ENCODE data around the gene SCUBE3. TPM values are rescaled to one million over a fixed set of nuclear protein-coding genes. Genes with fewer than 3 reads are reported as not detected.

Gene SCUBE3
- total and polyA plus RNA-seq, 2 of the 13 experiments (the other 11 are each of a cell fraction or from before 2014, with no cell fraction given), result not detected

DNA sequence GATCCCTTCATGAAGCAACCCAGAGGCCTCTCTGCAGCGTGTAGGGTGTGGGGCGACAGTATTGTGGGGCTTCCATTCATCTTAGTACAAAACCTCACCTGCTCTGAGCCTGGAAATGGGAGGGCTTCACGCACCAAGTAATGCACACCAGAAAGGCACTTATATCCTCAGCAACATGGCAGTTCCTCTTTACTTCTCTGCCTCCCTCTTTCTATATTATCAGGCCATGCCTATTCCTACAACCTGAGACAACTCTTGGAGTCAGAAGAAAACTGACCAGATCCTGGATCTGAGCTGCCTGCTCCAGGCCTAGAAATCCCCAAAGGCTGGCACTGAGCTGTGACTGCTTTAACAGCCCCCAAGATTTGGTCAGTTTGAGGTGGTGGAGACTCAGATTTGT is 38.2 kb downstream of the SCUBE3 start (continued):
- TF ChIP-seq, protein P1, sequence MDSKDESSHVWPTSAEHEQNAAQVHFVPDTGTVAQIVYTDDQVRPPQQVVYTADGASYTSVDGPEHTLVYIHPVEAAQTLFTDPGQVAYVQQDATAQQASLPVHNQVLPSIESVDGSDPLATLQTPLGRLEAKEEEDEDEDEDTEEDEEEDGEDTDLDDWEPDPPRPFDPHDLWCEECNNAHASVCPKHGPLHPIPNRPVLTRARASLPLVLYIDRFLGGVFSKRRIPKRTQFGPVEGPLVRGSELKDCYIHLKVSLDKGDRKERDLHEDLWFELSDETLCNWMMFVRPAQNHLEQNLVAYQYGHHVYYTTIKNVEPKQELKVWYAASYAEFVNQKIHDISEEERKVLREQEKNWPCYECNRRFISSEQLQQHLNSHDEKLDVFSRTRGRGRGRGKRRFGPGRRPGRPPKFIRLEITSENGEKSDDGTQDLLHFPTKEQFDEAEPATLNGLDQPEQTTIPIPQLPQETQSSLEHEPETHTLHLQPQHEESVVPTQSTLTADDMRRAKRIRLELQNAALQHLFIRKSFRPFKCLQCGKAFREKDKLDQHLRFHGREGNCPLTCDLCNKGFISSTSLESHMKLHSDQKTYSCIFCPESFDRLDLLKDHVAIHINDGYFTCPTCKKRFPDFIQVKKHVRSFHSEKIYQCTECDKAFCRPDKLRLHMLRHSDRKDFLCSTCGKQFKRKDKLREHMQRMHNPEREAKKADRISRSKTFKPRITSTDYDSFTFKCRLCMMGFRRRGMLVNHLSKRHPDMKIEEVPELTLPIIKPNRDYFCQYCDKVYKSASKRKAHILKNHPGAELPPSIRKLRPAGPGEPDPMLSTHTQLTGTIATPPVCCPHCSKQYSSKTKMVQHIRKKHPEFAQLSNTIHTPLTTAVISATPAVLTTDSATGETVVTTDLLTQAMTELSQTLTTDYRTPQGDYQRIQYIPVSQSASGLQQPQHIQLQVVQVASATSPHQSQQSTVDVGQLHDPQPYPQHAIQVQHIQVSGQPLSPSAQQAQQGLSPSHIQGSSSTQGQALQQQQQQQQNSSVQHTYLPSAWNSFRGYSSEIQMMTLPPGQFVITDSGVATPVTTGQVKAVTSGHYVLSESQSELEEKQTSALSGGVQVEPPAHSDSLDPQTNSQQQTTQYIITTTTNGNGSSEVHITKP (CRISPR knock-in tag; IDR thresholded peaks at IDR 0.05; ENCODE audit: low read depth), result no peak
- no peak for TF ChIP-seq ZMYM3 (CRISPR knock-in tag; IDR thresholded peaks at IDR 0.05)
- TF ChIP-seq PTBP1 (IDR thresholded peaks at IDR 0.05; ENCODE audit: low read depth, low read length, poor library complexity, severe bottlenecking), result no peak
- TF ChIP-seq U2AF1 (optimal IDR thresholded peaks at IDR 0.05; ENCODE audit: low read depth, low read length), result no peak
- no peak for TF ChIP-seq THAP11 (CRISPR knock-in tag; IDR thresholded peaks at IDR 0.05)
- TF ChIP-seq NR1H2 (CRISPR knock-in tag; IDR thresholded peaks at IDR 0.05; ENCODE audit: borderline replicate concordance, low read depth), result no peak
- TF ChIP-seq ZKSCAN8 (CRISPR knock-in tag; IDR thresholded peaks at IDR 0.05; ENCODE audit: borderline replicate concordance), result no peak
- TF ChIP-seq, protein P2, sequence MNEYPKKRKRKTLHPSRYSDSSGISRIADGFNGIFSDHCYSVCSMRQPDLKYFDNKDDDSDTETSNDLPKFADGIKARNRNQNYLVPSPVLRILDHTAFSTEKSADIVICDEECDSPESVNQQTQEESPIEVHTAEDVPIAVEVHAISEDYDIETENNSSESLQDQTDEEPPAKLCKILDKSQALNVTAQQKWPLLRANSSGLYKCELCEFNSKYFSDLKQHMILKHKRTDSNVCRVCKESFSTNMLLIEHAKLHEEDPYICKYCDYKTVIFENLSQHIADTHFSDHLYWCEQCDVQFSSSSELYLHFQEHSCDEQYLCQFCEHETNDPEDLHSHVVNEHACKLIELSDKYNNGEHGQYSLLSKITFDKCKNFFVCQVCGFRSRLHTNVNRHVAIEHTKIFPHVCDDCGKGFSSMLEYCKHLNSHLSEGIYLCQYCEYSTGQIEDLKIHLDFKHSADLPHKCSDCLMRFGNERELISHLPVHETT (CRISPR knock-in tag; conservative IDR thresholded peaks at IDR 0.05), result no peak

DNA sequence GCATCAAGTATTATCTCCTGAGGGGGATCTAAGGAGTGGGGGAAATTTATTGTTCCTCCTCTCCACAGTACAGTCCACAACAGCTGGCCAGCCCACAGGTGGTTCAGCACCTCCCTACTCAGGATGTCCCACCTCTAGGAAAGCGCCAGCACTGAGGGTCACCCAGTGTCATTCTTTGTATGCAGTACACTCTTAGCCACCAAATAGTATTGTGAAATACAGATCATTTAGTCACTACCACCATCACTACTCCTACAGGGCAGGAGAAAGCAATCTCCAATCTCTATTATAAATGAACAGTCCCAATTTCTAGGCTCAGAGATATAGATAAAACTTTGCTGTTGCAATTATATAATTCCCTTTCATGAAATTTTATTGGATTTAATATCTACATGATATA is 39.5 kb downstream of the SCUBE3 start:
- intact Hi-C loops (cut with micrococcal nuclease; ENCODE audit: unreplicated experiment) (no loop called here), in situ Hi-C loops (cut with HindIII; ENCODE audit: extremely low pct_ligation_motif_present, low pct_unique_long_range_greater_than_20kb) (no loop called here)
- H3K9me3 ChIP-seq (ENCODE audit: low read length), result no peaks in the 10 kb centered on the region
- FAIRE-seq, result no peak
- H3K79me2 ChIP-seq (ENCODE audit: insufficient read depth, low read length), result peaks cover 5% of the 10 kb centered on the region
- ChIA-PET CTCF (ENCODE audit: low intra/inter-chr PET ratio, low total read pairs) (no interaction called here), POLR2A (no interaction called here)
- no TSS peak for BruUV-seq (replicated peaks)
- H3K4me1 ChIP-seq (ENCODE audit: insufficient read depth, low read length), result peaks cover 9% of the 10 kb centered on the region
- no peak overlapping the region for H3K27ac ChIP-seq (ENCODE audit: extremely low read length, insufficient read depth, low read length)
- H3K4me2 ChIP-seq (ENCODE audit: low read depth, low read length), result no peak overlapping the region
- H3K36me3 ChIP-seq (replicated peaks in 1 of 2; ENCODE audit: control insufficient read depth in 1 of 2, insufficient read depth in 2 of 2, low read length in 2 of 2), result no peaks in the 10 kb centered on the region
- DNase-seq (ENCODE audit: low spot score), result no peak
- H3K27me3 ChIP-seq (ENCODE audit: control insufficient read depth in 1 of 2, insufficient read depth in 2 of 2, low read length in 2 of 2), result no peaks in the 10 kb centered on the region
- H2AFZ ChIP-seq (ENCODE audit: low read length), result no peak overlapping the region
- ATAC-seq, result peak; percentile 42; the same call in 1 of the 3 replicates
- TF ChIP-seq CEBPG (CRISPR knock-in tag; IDR thresholded peaks at IDR 0.05), result 0 out of 2 replicates have a peak, but pooled peaks have one; percentile 4
- no peak for TF ChIP-seq ZNF335 (CRISPR knock-in tag; IDR thresholded peaks at IDR 0.05)
- TF ChIP-seq CEBPB (IDR thresholded peaks at IDR 0.05; ENCODE audit: borderline replicate concordance, low read depth, low read length), result peak; percentile 65; the same call in 1 of the 2 replicates
- H4K20me1 ChIP-seq (ENCODE audit: insufficient read depth, low read length), result no peaks in the 10 kb centered on the region
- H3K9ac ChIP-seq (ENCODE audit: insufficient read depth, low read depth, low read length), result no peak overlapping the region
- 100% methylated on average over 1 of the region's 1 CpG for WGBS (ENCODE audit: low lambda C conversion rate)
- H3K4me3 ChIP-seq (replicated peaks in 1 of 3; ENCODE audit: insufficient read depth in 1 of 3, low read depth in 2 of 3, low read length in 3 of 3), result no peak overlapping the region
